OCI-LY3 (cell line): ENCODE data around the gene NEK3.
"Not testable (repeated sequence)": the region's sequence is repeated elsewhere in the genome, so short reads cannot be mapped to it uniquely, and the experiment has no call there.

Experiments
- EZH2phosphoT487 ChIP-seq: fragments of 200-600 bp; shearing (Covaris generic); IDR thresholded peaks from 2 replicates; pipeline ENCODE4 v1.6.1; 2018; ENCODE audit warnings: antibody characterized with exemption, mixed run types, low read depth
- TF ChIP-seq, protein P1 (sequence below): fragments of 200-600, 300-600 bp; sonication (generic); IDR thresholded peaks from 2 replicates; pipeline ENCODE4 v1.5.1; 2014; ENCODE audit warnings: antibody characterized with exemption, low read length, low read depth

DNA sequence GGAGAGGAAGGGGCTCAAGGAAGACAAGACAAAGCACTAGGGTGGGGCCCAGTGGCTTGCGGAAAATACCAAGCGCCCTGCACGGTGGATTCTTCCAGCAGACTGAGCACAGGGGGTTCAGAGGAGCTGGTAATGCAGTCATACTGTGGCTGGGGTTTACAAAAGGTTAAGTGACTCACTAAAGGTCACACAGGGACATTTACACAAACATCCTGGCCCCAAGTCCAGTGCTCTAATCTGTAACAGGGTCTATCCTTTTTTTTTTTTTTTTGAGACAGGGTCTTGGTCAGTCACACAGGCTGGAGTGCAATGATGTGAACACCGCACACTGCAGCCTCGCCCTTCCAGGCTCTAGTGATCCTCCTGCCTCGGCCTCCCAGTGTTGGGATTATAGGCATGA lies 49.0 kb upstream of the NEK3 start:
- TF ChIP-seq, protein P1, sequence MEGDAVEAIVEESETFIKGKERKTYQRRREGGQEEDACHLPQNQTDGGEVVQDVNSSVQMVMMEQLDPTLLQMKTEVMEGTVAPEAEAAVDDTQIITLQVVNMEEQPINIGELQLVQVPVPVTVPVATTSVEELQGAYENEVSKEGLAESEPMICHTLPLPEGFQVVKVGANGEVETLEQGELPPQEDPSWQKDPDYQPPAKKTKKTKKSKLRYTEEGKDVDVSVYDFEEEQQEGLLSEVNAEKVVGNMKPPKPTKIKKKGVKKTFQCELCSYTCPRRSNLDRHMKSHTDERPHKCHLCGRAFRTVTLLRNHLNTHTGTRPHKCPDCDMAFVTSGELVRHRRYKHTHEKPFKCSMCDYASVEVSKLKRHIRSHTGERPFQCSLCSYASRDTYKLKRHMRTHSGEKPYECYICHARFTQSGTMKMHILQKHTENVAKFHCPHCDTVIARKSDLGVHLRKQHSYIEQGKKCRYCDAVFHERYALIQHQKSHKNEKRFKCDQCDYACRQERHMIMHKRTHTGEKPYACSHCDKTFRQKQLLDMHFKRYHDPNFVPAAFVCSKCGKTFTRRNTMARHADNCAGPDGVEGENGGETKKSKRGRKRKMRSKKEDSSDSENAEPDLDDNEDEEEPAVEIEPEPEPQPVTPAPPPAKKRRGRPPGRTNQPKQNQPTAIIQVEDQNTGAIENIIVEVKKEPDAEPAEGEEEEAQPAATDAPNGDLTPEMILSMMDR: not testable (repeated sequence)
- not testable (repeated sequence) for TF ChIP-seq EZH2phosphoT487
